GM18526 (cell line): ENCODE measurements around the gene KCNMB2.

ENCODE experiments used
- POLR2A ChIP-seq: IDR thresholded peaks from 3 replicates; pipeline ENCODE4 v1.6.1; 2011; ENCODE audit not compliant: insufficient read length; ENCODE audit errors: extremely low read depth

KCNMB2 gene

GRCh38 chr3:178536211-178537079 lies at the start of gene KCNMB2:
KCNMB2 (plus strand) TSS chr3:178536436.
- TF ChIP-seq POLR2A, result no peak

- no peak for TF ChIP-seq POLR2A
Measured at GRCh38 chr3:178486903-178487302, 49.3 kb upstream of the KCNMB2 start.

- no peak for TF ChIP-seq POLR2A
Measured at GRCh38 chr3:178487752-178488151, 48.5 kb upstream of the KCNMB2 start.

GRCh38 chr3:178491751-178492150 lies 44.5 kb upstream of the KCNMB2 start:
- no peak for TF ChIP-seq POLR2A

- no peak for TF ChIP-seq POLR2A
Measured at GRCh38 chr3:178492491-178492890, 43.7 kb upstream of the KCNMB2 start.

- TF ChIP-seq POLR2A, result no peak
Measured at GRCh38 chr3:178494386-178494785, 41.9 kb upstream of the KCNMB2 start.

GRCh38 chr3:178496911-178497310 lies 39.3 kb upstream of the KCNMB2 start:
- no peak for TF ChIP-seq POLR2A

GRCh38 chr3:178498871-178499270 lies 37.4 kb upstream of the KCNMB2 start:
- TF ChIP-seq POLR2A, result no peak

GRCh38 chr3:178500631-178501030 lies 35.6 kb upstream of the KCNMB2 start:
- no peak for TF ChIP-seq POLR2A

GRCh38 chr3:178504128-178504527 lies 32.1 kb upstream of the KCNMB2 start:
- no peak for TF ChIP-seq POLR2A

GRCh38 chr3:178505832-178506231 lies 30.4 kb upstream of the KCNMB2 start:
- TF ChIP-seq POLR2A, result no peak

- TF ChIP-seq POLR2A, result no peak
Measured at GRCh38 chr3:178507507-178508442, 28.5 kb upstream of the KCNMB2 start.

- TF ChIP-seq POLR2A, result no peak
Measured at GRCh38 chr3:178508443-178508825, 27.8 kb upstream of the KCNMB2 start.

GRCh38 chr3:178510496-178510895 lies 25.7 kb upstream of the KCNMB2 start:
- TF ChIP-seq POLR2A, result no peak

- no peak for TF ChIP-seq POLR2A
Measured at GRCh38 chr3:178512647-178513046, 23.6 kb upstream of the KCNMB2 start.
